GM12873 (cell line): ENCODE data around the gene DCHS2.

Experiments
- TF ChIP-seq, protein P1 (sequence below): IDR thresholded peaks from 2 replicates; pipeline ENCODE4 v1.5.1; 2012; ENCODE audit warnings: low read depth, mild to moderate bottlenecking, moderate library complexity, low read length, control low read depth; ENCODE audit not compliant: insufficient read depth; ENCODE audit errors: missing control alignments

The DCHS2 gene

GRCh38 chr4:154489558-154490233, 1.9 kb downstream of the DCHS2 start:
- TF ChIP-seq, protein P1, sequence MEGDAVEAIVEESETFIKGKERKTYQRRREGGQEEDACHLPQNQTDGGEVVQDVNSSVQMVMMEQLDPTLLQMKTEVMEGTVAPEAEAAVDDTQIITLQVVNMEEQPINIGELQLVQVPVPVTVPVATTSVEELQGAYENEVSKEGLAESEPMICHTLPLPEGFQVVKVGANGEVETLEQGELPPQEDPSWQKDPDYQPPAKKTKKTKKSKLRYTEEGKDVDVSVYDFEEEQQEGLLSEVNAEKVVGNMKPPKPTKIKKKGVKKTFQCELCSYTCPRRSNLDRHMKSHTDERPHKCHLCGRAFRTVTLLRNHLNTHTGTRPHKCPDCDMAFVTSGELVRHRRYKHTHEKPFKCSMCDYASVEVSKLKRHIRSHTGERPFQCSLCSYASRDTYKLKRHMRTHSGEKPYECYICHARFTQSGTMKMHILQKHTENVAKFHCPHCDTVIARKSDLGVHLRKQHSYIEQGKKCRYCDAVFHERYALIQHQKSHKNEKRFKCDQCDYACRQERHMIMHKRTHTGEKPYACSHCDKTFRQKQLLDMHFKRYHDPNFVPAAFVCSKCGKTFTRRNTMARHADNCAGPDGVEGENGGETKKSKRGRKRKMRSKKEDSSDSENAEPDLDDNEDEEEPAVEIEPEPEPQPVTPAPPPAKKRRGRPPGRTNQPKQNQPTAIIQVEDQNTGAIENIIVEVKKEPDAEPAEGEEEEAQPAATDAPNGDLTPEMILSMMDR = no peak

DNA sequence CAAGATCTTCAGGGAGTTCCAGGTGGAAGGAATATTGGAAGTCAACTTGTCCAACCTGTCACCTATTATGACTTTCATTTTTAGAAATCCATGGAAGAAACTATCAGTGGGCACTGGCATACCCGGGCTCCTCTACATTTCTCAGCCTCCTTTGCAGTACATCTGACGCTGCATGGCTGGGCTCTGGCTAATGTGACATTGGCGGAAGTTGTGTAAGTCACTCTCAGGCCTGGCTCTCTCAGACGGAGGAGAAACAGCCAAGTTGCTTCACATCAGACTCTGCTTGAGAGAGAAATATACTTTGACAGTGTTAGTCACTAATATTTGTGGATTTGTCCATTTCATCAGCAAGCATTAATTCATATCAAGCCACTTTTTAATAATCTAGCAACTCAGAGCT, 4.5 kb downstream of the DCHS2 start:
- TF ChIP-seq, protein P1 = no peak

DNA sequence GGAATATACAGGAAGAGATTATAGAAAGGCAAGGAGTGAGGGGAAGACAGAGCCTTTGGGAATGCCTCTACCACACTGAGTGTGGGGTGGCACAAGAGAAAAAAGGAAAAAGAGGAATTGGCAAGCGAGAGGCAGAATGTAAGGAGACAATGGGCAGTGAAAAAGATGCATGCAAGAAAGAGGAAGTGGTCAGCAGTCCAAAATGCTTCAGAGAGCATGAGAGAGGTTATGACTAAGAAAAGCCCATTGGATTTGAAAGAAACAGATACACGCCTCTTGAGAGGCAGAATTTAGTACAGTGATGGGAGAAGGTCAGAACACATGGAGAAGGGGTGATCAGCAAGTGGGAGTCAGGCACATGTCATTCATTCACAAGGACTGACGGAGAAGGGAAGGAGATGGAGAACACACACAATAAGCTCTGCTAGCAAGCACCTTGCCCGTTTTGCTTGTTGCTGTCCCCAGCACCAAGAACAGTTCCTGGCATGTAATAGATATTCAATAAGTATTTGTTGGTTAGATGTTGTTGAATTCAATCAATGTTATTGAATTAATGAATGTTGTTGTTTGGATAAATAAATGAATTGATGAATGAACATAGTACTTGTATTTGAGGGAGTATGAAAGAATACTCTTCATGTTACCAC, 6.3 kb downstream of the DCHS2 start:
- TF ChIP-seq, protein P1 = no peak

GRCh38 chr4:154478547-154478946, 13.1 kb downstream of the DCHS2 start:
- TF ChIP-seq, protein P1 = no peak

GRCh38 chr4:154478128-154478527, 13.5 kb downstream of the DCHS2 start:
- TF ChIP-seq, protein P1 = no peak

DNA sequence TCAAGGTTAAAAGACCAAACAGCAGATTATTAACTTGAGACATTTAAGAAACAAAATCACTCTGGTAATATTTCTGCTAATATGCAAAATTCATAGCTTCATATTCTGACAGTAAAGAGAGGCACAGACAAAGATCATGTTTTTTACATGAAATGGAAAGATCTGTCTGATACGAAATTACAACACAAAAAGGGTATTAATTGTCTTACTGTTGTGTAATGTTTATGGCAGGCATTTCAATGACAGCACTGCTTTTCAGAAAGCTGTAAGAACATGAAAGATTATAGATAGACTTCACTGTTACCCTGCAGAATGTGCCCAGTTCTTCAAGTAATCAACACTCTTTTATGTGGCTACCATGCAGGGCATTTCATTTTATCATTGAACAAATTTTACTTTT, 15.4 kb downstream of the DCHS2 start:
- TF ChIP-seq, protein P1 = no peak

DNA sequence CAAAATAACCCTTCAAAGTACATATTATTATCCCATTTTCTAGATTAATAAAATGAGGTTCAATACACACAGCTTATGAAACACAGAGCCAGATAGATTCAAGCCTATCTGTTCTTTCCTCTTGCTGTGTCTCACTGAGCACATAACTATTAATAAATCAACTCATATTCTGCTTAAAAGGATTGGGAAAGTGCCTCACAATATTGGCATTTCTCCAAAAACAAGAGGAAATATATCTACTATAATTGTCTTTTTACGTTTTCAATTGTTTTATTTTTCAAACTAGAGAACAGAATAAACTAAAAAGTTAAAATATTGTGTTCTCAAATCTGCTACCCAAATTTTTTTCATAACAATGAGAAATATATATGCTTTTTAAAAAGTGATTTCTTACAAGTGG, 15.8 kb downstream of the DCHS2 start:
- TF ChIP-seq, protein P1 = no peak
